Breast epithelium (tissue), 4 donors: ENCODE data around the gene PRKX. TPM values are rescaled to one million over a fixed set of nuclear protein-coding genes. Genes with fewer than 3 reads are reported as not detected.
"Not testable (repeated sequence)": the region's sequence is repeated elsewhere in the genome, so short reads cannot be mapped to it uniquely, and the experiment has no call there.

Source experiments
- DNase-seq, 2 donors: peaks; one replicate each; pipeline ENCODE4 v3.0.0-alpha.2; 2019; ENCODE audit warnings: low spot score in 2 of 2
- H3K27ac ChIP-seq, 2 donors: fragments of 200-600 bp; sonication (generic) in 1 of 2; one replicate each; pipeline ENCODE4 v1.5.1; 2016 to 2019; ENCODE audit warnings: mild to moderate bottlenecking in 1 of 2
- H3K27me3 ChIP-seq, 2 donors: fragments of 200-600 bp; sonication (generic) in 1 of 2; one replicate each; pipeline versions ENCODE4 v1.5.1 to v1.6.0; 2017 to 2019; ENCODE audit warnings: control low read depth in 1 of 2, mild to moderate bottlenecking in 1 of 2
- H3K36me3 ChIP-seq: fragments of 200-600 bp; one replicate; pipeline ENCODE4 v1.5.1; 2019
- H3K4me1 ChIP-seq, 2 donors: fragments of 200-600 bp; sonication (generic); one replicate each; pipeline ENCODE4 v1.5.1; 2016 to 2019; ENCODE audit warnings: control low read depth in 1 of 2
- H3K4me3 ChIP-seq, 3 donors: fragments of 200-600 bp; sonication (generic); 1 replicate in 2 of 3; 2 replicates in 1 of 3; pipeline ENCODE4 v1.5.1; 2016 to 2019; ENCODE audit warnings: mild to moderate bottlenecking in 3 of 3, moderate library complexity in 2 of 3
- H3K9me3 ChIP-seq, 2 donors: fragments of 200-600 bp; sonication (generic) in 1 of 2; one replicate each; pipeline ENCODE4 v1.5.1; 2016 to 2019; ENCODE audit warnings: control low read depth in 1 of 2
- CTCF ChIP-seq, 3 donors: fragments of 450-650 bp; IDR thresholded peaks; one replicate each; pipeline ENCODE4 v1.5.1; 2016 to 2017; ENCODE audit warnings: antibody characterized with exemption in 3 of 3, mild to moderate bottlenecking in 3 of 3, moderate library complexity in 3 of 3
- POLR2A ChIP-seq: fragments of 450-650 bp; IDR thresholded peaks from one replicate; pipeline ENCODE4 v1.6.1; 2016; ENCODE audit warnings: antibody characterized with exemption, mild to moderate bottlenecking, moderate library complexity
- POLR2AphosphoS5 ChIP-seq, 3 donors: sonication (generic); formaldehyde crosslinking; IDR thresholded peaks; one replicate each; pipeline ENCODE4 v1.6.1; 2017; ENCODE audit warnings: antibody characterized with exemption in 3 of 3
- intact Hi-C: fragments of 100-400 bp; cut with DNase I; formaldehyde crosslinking; loops from one replicate; pipeline ENCODE4 v1.15.1; 2023; ENCODE audit warnings: low total_unique reads
- total RNA-seq, 3 donors: library from RNA; depleted of rRNA; stranded (reverse); fragments of >200 nt; gene quantifications; one replicate each; pipeline ENCODE4 v1.1.0, GENCODE V29; 2016

Gene PRKX
- total RNA-seq, 3 donors from 2014 or later: 9.4 to 28.5 (median 27.1) TPM

GRCh38 chrX:3577551-3577950, 135.9 kb downstream of the PRKX start:
- H3K4me1 ChIP-seq: no peaks in the 10 kb centered on the region
- no peak overlapping the region for H3K27ac ChIP-seq
- DNase-seq: no peak
- TF ChIP-seq POLR2A (no peak), CTCF (IDR thresholded peaks at IDR 0.05) (no peak), POLR2AphosphoS5 (IDR thresholded peaks at IDR 0.05) (no peak)
- no peaks in the 10 kb centered on the region for H3K36me3 ChIP-seq
- intact Hi-C loops: no loop called here
- no peaks in the 10 kb centered on the region for H3K9me3 ChIP-seq
- no peaks in the 10 kb centered on the region for H3K27me3 ChIP-seq
- H3K4me3 ChIP-seq: no peak overlapping the region

GRCh38 chrX:3576886-3577501, 136.5 kb downstream of the PRKX start:
- Histone ChIP-seq H3K27me3 (no peaks in the 10 kb centered on the region), H3K9me3 (peaks cover 0 to 2% of the 10 kb centered on the region in 2 donors), H3K36me3 (no peaks in the 10 kb centered on the region), H3K4me1 (no peaks in the 10 kb centered on the region), H3K27ac (no peak overlapping the region), H3K4me3 (no peak overlapping the region)
- intact Hi-C loops: no loop called here
- TF ChIP-seq POLR2A (no peak), CTCF (IDR thresholded peaks at IDR 0.05) (no peak), POLR2AphosphoS5 (IDR thresholded peaks at IDR 0.05) (no peak)
- DNase-seq: no peak

GRCh38 chrX:3567686-3568085, 145.8 kb downstream of the PRKX start:
- no peak for DNase-seq

GRCh38 chrX:3563451-3563850, 150.0 kb downstream of the PRKX start:
- H3K27me3 ChIP-seq: no peaks in the 10 kb centered on the region
- no peak overlapping the region for H3K4me3 ChIP-seq
- no peaks in the 10 kb centered on the region for H3K9me3 ChIP-seq
- intact Hi-C loops: no loop called here
- DNase-seq: no peak
- H3K36me3 ChIP-seq: no peaks in the 10 kb centered on the region
- no peaks in the 10 kb centered on the region for H3K4me1 ChIP-seq
- H3K27ac ChIP-seq: no peak overlapping the region
- TF ChIP-seq POLR2A: no peak
- no peak for TF ChIP-seq CTCF (IDR thresholded peaks at IDR 0.05)
- TF ChIP-seq POLR2AphosphoS5 (IDR thresholded peaks at IDR 0.05): no peak

More at GRCh38 chrX:3567686-3568085, 145.8 kb downstream of the PRKX start:
- TF ChIP-seq POLR2AphosphoS5 (IDR thresholded peaks at IDR 0.05) (no peak), CTCF (IDR thresholded peaks at IDR 0.05) (no peak), POLR2A (no peak)
- no peaks in the 10 kb centered on the region for H3K27me3 ChIP-seq
- peaks cover 0 to 2% of the 10 kb centered on the region in 2 donors for H3K9me3 ChIP-seq
- H3K4me1 ChIP-seq: no peaks in the 10 kb centered on the region
- intact Hi-C loops: no loop called here
- H3K27ac ChIP-seq: no peak overlapping the region
- H3K4me3 ChIP-seq: no peak overlapping the region
- no peaks in the 10 kb centered on the region for H3K36me3 ChIP-seq

- H3K27me3 ChIP-seq, H3K4me3 ChIP-seq, H3K27ac ChIP-seq, H3K36me3 ChIP-seq, DNase-seq, H3K4me1 ChIP-seq, intact Hi-C loops, H3K9me3 ChIP-seq: not testable (repeated sequence)
Observed at GRCh38 chrX:3560010-3560409, 153.4 kb downstream of the PRKX start.
